ENCODE results near the gene PREX1. TPM values are rescaled to one million over a fixed set of nuclear protein-coding genes. Genes with fewer than 3 reads are reported as not detected.

The PREX1 gene
- total and polyA plus RNA-seq, 4 donors = 20.4 to 49.0 (median 42.6) TPM

GRCh38 chr20:48804300-48804980 lies 23.4 kb downstream of the PREX1 start:
- no peak overlapping the region for H3K4me3 ChIP-seq (ENCODE audit: low read length in 2 of 2)
- WGBS, 2 donors = 93 to 95% methylated on average over 16 of the region's 16 CpGs
- no peak for ATAC-seq (ENCODE audit: low FRiP score)
- H3K36me3 ChIP-seq (ENCODE audit: control insufficient read depth in 1 of 2, insufficient read depth in 2 of 2, low read length in 1 of 2) = no peaks in the 10 kb centered on the region
- DNase-seq = no peak
- H3K27ac ChIP-seq (ENCODE audit: low read depth in 1 of 2, low read length in 2 of 2) = no peak overlapping the region
- no peaks in the 10 kb centered on the region for H3K4me1 ChIP-seq (ENCODE audit: control insufficient read depth in 1 of 2, insufficient read depth in 2 of 2, low read length in 2 of 2)
- H3K9me3 ChIP-seq (ENCODE audit: control insufficient read depth, low read length) = no peaks in the 10 kb centered on the region
- no peaks in the 10 kb centered on the region for H3K27me3 ChIP-seq (ENCODE audit: control insufficient read depth in 1 of 2, insufficient read depth in 2 of 2, low read length in 1 of 2)
- intact Hi-C loops (cut with DNase I) = no loop called here

DNA sequence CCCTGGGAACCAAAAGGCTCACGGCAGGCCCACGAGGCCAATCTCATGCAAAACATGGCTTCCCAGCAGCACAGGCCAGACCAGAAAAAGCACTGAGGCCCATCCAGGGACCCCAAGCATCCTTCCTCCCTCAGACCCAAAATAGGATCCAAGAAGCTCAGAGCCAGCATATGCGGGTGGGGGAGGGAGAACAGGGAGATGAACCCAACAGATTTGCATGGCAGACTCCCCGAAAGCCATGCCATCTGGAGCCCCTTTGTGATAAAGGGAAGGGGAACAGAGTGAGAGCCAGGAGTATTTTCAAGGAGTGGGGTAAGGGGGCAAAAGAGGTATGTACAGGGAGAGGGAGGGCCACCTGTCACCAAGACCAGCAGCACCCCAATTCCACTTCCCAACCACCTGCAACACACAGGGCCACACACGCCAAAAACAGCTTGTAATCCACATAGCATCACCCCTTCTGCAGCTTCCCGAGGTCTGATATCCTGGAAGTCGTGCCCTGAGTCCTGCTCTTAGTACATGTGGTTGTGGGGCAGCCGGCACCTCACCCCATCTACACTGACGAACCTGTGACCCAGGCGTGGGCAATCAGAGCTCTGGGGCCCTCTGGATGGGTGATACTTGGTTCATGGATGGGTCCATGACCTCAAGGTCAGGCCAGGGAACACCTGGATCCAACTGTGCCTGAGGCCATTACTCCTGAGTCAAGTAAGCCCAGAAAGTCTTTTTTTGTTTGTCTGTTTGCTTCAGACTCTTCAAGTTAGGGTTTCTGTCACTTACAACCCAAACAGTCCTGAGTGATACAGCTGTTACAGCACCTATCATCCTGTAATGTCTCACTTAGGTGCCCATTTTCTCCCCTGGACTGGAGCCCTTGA lies 24.4 kb downstream of the PREX1 start:
- no peak for DNase-seq
- Histone ChIP-seq H3K9me3 (ENCODE audit: control insufficient read depth, low read length) (no peaks in the 10 kb centered on the region), H3K27me3 (ENCODE audit: control insufficient read depth in 1 of 2, insufficient read depth in 2 of 2, low read length in 1 of 2) (no peaks in the 10 kb centered on the region), H3K27ac (ENCODE audit: low read depth in 1 of 2, low read length in 2 of 2) (no peak overlapping the region), H3K4me1 (ENCODE audit: control insufficient read depth in 1 of 2, insufficient read depth in 2 of 2, low read length in 2 of 2) (no peaks in the 10 kb centered on the region), H3K36me3 (ENCODE audit: control insufficient read depth in 1 of 2, insufficient read depth in 2 of 2, low read length in 1 of 2) (no peaks in the 10 kb centered on the region), H3K4me3 (ENCODE audit: low read length in 2 of 2) (no peak overlapping the region)
- no peak for ATAC-seq (ENCODE audit: low FRiP score)
- intact Hi-C loops (cut with DNase I) = no loop called here
- 96% methylated on average over 10 of the region's 10 CpGs for WGBS, 2 donors

- Histone ChIP-seq H3K9me3 (ENCODE audit: control insufficient read depth, low read length) (no peaks in the 10 kb centered on the region), H3K27me3 (ENCODE audit: control insufficient read depth in 1 of 2, insufficient read depth in 2 of 2, low read length in 1 of 2) (no peaks in the 10 kb centered on the region), H3K27ac (ENCODE audit: low read depth in 1 of 2, low read length in 2 of 2) (no peak overlapping the region), H3K36me3 (ENCODE audit: control insufficient read depth in 1 of 2, insufficient read depth in 2 of 2, low read length in 1 of 2) (no peaks in the 10 kb centered on the region), H3K4me3 (ENCODE audit: low read length in 2 of 2) (no peak overlapping the region), H3K4me1 (ENCODE audit: control insufficient read depth in 1 of 2, insufficient read depth in 2 of 2, low read length in 2 of 2) (no peaks in the 10 kb centered on the region)
- intact Hi-C loops (cut with DNase I) = no loop called here
- ATAC-seq (ENCODE audit: low FRiP score) = no peak
- 95 to 96% methylated on average over 7 of the region's 7 CpGs for WGBS, 2 donors
- peak in 1 of 2 donors; percentile 42 for DNase-seq
These were observed 25.2 kb downstream of the PREX1 start for GRCh38 chr20:48802647-48803046.

DNA sequence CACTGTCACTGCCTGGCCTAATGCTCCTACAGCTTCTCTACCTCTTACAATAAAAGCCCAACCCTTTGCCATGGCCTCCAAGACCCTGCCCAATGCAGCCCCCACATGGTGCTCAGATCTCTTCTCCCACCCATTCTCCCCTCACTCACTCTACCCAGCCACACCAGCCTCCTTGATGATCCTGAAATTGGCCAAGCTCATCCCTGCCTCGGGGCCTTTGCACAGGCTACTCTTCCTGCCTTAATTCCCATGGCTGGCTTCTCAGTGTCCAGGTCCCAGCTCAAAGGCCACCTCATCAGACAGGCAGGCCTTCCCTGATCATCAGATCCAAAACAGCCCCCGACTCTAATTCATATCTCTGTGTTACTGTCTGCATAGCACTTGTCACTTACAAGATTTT lies 25.6 kb downstream of the PREX1 start:
- Histone ChIP-seq H3K36me3 (ENCODE audit: control insufficient read depth in 1 of 2, insufficient read depth in 2 of 2, low read length in 1 of 2) (no peaks in the 10 kb centered on the region), H3K27ac (ENCODE audit: low read depth in 1 of 2, low read length in 2 of 2) (no peak overlapping the region), H3K4me1 (ENCODE audit: control insufficient read depth in 1 of 2, insufficient read depth in 2 of 2, low read length in 2 of 2) (no peaks in the 10 kb centered on the region), H3K4me3 (ENCODE audit: low read length in 2 of 2) (no peak overlapping the region), H3K27me3 (ENCODE audit: control insufficient read depth in 1 of 2, insufficient read depth in 2 of 2, low read length in 1 of 2) (no peaks in the 10 kb centered on the region), H3K9me3 (ENCODE audit: control insufficient read depth, low read length) (no peaks in the 10 kb centered on the region)
- WGBS, 2 donors = 88 to 96% methylated on average over 2 of the region's 2 CpGs
- no peak for ATAC-seq (ENCODE audit: low FRiP score)
- DNase-seq = no peak
- intact Hi-C loops (cut with DNase I) = no loop called here

- WGBS, 2 donors = 97 to 99% methylated on average over 10 of the region's 10 CpGs
- Histone ChIP-seq H3K27me3 (ENCODE audit: control insufficient read depth in 1 of 2, insufficient read depth in 2 of 2, low read length in 1 of 2) (no peaks in the 10 kb centered on the region), H3K4me1 (ENCODE audit: control insufficient read depth in 1 of 2, insufficient read depth in 2 of 2, low read length in 2 of 2) (no peaks in the 10 kb centered on the region), H3K4me3 (ENCODE audit: low read length in 2 of 2) (no peak overlapping the region), H3K9me3 (ENCODE audit: control insufficient read depth, low read length) (no peaks in the 10 kb centered on the region), H3K36me3 (ENCODE audit: control insufficient read depth in 1 of 2, insufficient read depth in 2 of 2, low read length in 1 of 2) (no peaks in the 10 kb centered on the region), H3K27ac (ENCODE audit: low read depth in 1 of 2, low read length in 2 of 2) (no peak overlapping the region)
- ATAC-seq (ENCODE audit: low FRiP score) (no peak), DNase-seq (no peak)
- intact Hi-C loops (cut with DNase I) = no loop called here
These were observed 26.6 kb downstream of the PREX1 start for GRCh38 chr20:48801197-48801596.

DNA sequence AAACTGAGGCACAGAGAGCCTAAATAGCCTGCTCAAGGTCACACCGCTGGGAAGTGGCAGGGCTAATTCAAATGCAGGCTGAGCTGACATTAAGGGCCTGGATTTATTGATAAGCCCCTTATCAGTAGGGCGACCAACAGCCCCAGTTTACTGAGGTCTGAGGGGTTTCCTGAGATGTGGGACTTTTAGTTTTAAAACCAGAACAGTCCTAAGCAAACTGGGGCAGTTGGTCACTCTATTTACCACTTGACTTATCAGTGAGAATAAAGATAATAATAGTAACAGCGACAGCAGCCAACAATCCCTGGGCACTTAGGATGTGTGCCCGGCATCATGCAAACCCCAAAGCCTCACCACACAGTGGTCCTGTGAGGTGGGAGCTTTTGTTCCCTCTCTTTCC lies 27.6 kb downstream of the PREX1 start:
- WGBS, 2 donors = 27 to 36% methylated on average over 4 of the region's 4 CpGs
- Histone ChIP-seq H3K27me3 (ENCODE audit: control insufficient read depth in 1 of 2, insufficient read depth in 2 of 2, low read length in 1 of 2) (no peaks in the 10 kb centered on the region), H3K4me1 (ENCODE audit: control insufficient read depth in 1 of 2, insufficient read depth in 2 of 2, low read length in 2 of 2) (no peaks in the 10 kb centered on the region), H3K36me3 (ENCODE audit: control insufficient read depth in 1 of 2, insufficient read depth in 2 of 2, low read length in 1 of 2) (no peaks in the 10 kb centered on the region), H3K27ac (ENCODE audit: low read depth in 1 of 2, low read length in 2 of 2) (no peak overlapping the region), H3K9me3 (ENCODE audit: control insufficient read depth, low read length) (no peaks in the 10 kb centered on the region), H3K4me3 (ENCODE audit: low read length in 2 of 2) (no peak overlapping the region)
- no peak for DNase-seq
- ATAC-seq (ENCODE audit: low FRiP score) = no peak
- intact Hi-C loops (cut with DNase I) = no loop called here

DNA sequence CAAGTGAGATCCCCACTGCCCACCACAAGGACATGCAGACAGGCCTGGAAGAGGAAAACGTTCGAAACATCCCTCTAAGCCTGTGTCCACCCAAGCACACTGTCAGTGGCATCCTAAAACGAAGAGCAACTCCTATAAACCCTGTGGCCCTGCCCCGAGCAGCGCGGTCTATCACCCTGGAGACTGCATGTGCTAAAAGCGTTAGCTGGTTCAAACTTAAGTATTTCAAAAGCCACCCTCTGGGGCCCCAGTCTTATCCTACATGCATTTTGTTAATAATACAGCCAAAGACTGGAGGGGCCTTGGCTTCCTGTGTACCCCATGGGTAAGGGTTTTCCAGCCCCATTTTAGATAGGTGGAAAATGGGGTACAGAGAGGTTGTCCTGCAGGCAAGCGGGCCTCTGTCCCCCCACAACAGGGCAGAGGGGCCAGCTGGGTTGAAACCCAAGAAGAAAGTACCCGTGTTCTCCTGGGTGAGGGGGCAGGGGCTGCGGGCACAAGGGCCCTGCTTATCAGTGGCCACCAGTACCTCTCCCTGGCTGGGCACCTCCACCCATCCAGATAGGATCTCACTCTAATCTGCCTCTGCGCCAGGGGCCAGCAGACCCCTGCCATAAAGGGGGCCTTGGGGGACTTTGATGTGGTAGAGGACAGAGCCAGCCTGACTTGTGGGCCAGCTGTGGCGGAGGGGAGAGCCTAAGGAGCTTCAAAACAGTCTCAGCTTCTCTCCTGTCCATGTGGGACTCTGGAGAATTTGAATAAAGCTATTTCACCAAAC lies 28.3 kb downstream of the PREX1 start:
- H3K9me3 ChIP-seq (ENCODE audit: control insufficient read depth, low read length) = no peaks in the 10 kb centered on the region
- intact Hi-C loops (cut with DNase I) = no loop called here
- ATAC-seq (ENCODE audit: low FRiP score) = no peak
- H3K4me1 ChIP-seq (ENCODE audit: control insufficient read depth in 1 of 2, insufficient read depth in 2 of 2, low read length in 2 of 2) = no peaks in the 10 kb centered on the region
- DNase-seq = peak in 1 of 2 donors; percentile 46
- no peak overlapping the region for H3K27ac ChIP-seq (ENCODE audit: low read depth in 1 of 2, low read length in 2 of 2)
- H3K27me3 ChIP-seq (ENCODE audit: control insufficient read depth in 1 of 2, insufficient read depth in 2 of 2, low read length in 1 of 2) = no peaks in the 10 kb centered on the region
- 81 to 83% methylated on average over 12 of the region's 12 CpGs for WGBS, 2 donors
- no peaks in the 10 kb centered on the region for H3K36me3 ChIP-seq (ENCODE audit: control insufficient read depth in 1 of 2, insufficient read depth in 2 of 2, low read length in 1 of 2)
- no peak overlapping the region for H3K4me3 ChIP-seq (ENCODE audit: low read length in 2 of 2)

DNA sequence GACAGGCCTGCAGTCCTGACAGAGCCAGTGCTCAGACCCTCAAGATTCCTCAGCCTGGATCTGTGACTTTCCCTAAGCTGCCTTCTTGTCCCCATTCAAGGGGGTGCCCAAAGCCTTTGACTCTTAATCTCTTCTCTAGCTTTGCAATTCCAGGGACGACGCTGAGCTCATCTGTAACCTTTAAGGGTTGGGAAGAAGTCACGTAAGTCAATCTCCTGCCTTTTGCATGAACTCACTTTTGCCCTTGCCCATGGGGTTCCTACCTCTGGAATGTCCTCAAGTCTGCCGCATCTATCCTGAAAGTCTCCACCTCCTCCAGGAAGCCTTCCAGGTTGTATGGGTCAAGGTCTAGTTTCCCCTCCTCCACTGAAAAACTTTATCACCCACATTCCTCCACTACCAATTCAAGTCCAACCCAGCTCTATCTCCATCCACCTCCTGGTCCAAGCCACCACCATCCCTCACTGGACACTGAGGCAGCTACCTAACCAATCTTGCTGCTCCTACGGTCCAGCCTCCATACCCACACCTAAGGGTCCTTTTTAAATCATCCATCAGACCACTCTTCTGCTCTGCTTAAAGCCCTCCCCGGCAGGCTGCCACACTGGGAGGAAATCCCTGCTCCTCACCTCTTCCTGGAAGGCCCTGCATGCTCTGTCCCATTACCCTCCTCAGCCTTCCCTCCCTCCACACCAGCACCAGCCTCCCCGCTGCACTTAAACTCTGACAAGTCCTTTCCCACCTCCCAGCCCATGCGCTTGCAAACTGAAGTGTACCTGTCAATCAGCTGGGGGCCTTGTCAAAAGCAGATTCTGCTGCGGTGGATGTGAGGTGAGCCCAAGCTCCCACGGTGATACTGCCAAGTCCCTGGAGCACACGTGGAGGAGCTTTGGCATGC lies 29.7 kb downstream of the PREX1 start:
- H3K27me3 ChIP-seq (ENCODE audit: control insufficient read depth in 1 of 2, insufficient read depth in 2 of 2, low read length in 1 of 2) = no peaks in the 10 kb centered on the region
- WGBS, 2 donors = 87 to 88% methylated on average over 11 of the region's 11 CpGs
- H3K36me3 ChIP-seq (ENCODE audit: control insufficient read depth in 1 of 2, insufficient read depth in 2 of 2, low read length in 1 of 2) = no peaks in the 10 kb centered on the region
- intact Hi-C loops (cut with DNase I) = no loop called here
- DNase-seq (peak in 1 of 2 donors; percentile 54), ATAC-seq (ENCODE audit: low FRiP score) (no peak)
- no peaks in the 10 kb centered on the region for H3K4me1 ChIP-seq (ENCODE audit: control insufficient read depth in 1 of 2, insufficient read depth in 2 of 2, low read length in 2 of 2)
- H3K27ac ChIP-seq (ENCODE audit: low read depth in 1 of 2, low read length in 2 of 2) = no peak overlapping the region
- no peak overlapping the region for H3K4me3 ChIP-seq (ENCODE audit: low read length in 2 of 2)
- no peaks in the 10 kb centered on the region for H3K9me3 ChIP-seq (ENCODE audit: control insufficient read depth, low read length)
